ENCODE results near the gene BIRC2.
"Not testable (repeated sequence)": the region's sequence is repeated elsewhere in the genome, so short reads cannot be mapped to it uniquely, and the experiment has no call there.

Gene BIRC2

GRCh38 chr11:102346748-102347461 lies at the start of gene BIRC2:
TSS of gene BIRC2 (plus strand) at chr11:102347214. CDS start at chr11:102349855, 2,641 bp downstream.
- peak; percentile 71 for DNase-seq

GRCh38 chr11:102300837-102301236 lies 46.2 kb upstream of the BIRC2 start:
- not testable (repeated sequence) for DNase-seq

GRCh38 chr11:102302241-102302640 lies 44.8 kb upstream of the BIRC2 start:
- no peak for DNase-seq

GRCh38 chr11:102304686-102305085 lies 42.3 kb upstream of the BIRC2 start:
- no peak for DNase-seq

GRCh38 chr11:102305352-102306047 lies 41.5 kb upstream of the BIRC2 start:
- no peak for DNase-seq

GRCh38 chr11:102306048-102306597 lies 40.9 kb upstream of the BIRC2 start:
- DNase-seq, result no peak

- DNase-seq, result no peak
Observed at GRCh38 chr11:102306817-102307726, 39.9 kb upstream of the BIRC2 start.

GRCh38 chr11:102307727-102308038 lies 39.3 kb upstream of the BIRC2 start:
- DNase-seq, result no peak

GRCh38 chr11:102309621-102310541 lies 37.1 kb upstream of the BIRC2 start:
- no peak for DNase-seq

GRCh38 chr11:102312667-102313066 lies 34.3 kb upstream of the BIRC2 start:
- no peak for DNase-seq

GRCh38 chr11:102313238-102313940 lies 33.6 kb upstream of the BIRC2 start:
- DNase-seq, result no peak

- no peak for DNase-seq
Observed at GRCh38 chr11:102314784-102315183, 32.2 kb upstream of the BIRC2 start.

GRCh38 chr11:102316346-102316904 lies 30.6 kb upstream of the BIRC2 start:
- DNase-seq, result no peak

- peak; percentile 93 for DNase-seq
Observed at GRCh38 chr11:102317099-102317767, 29.8 kb upstream of the BIRC2 start, which contains the start of gene BIRC3. TSS of gene BIRC3 (plus strand) at chr11:102317484. CDS start at chr11:102324510, 7,026 bp downstream.

- DNase-seq, result no peak
Observed at GRCh38 chr11:102317768-102318103, 29.3 kb upstream of the BIRC2 start.

GRCh38 chr11:102318469-102318868 lies 28.5 kb upstream of the BIRC2 start:
- no peak for DNase-seq

- no peak for DNase-seq
Observed at GRCh38 chr11:102319544-102319943, 27.5 kb upstream of the BIRC2 start.

- DNase-seq, result no peak
Observed at GRCh38 chr11:102320188-102320587, 26.8 kb upstream of the BIRC2 start.

GRCh38 chr11:102320679-102321078 lies 26.3 kb upstream of the BIRC2 start:
- no peak for DNase-seq

GRCh38 chr11:102322560-102322959 lies 24.5 kb upstream of the BIRC2 start:
- no peak for DNase-seq

Measured in SHP77 treated with DMSO at 0.1 percent for 48 hours (cell line).